AG09309 (cell line): ENCODE data around the gene HIPK1.

Experiments
- DNase-seq: peaks from one replicate; pipeline ENCODE4 v3.0.0-alpha.2; 2010; ENCODE audit warnings: low read depth
- H3K4me3 ChIP-seq: 2 replicates; pipeline ENCODE4 v1.5.1; 2011; ENCODE audit warnings: mild to moderate bottlenecking, low read depth, low read length, moderate library complexity; ENCODE audit not compliant: control insufficient read depth
- TF ChIP-seq, protein P1 (sequence below): IDR thresholded peaks from 2 replicates; pipeline ENCODE4 v1.5.1; 2011; ENCODE audit warnings: mild to moderate bottlenecking, low read depth, low read length, inconsistent platforms; ENCODE audit not compliant: insufficient read depth, control insufficient read depth; ENCODE audit errors: missing control alignments

HIPK1 gene

GRCh38 chr1:113928941-113929749 lies at the start of gene HIPK1:
TSS of gene HIPK1 (plus strand) at chr1:113929324.
- peak within 1 kb of the TSS; percentile 86 for H3K4me3 ChIP-seq
- no peak for DNase-seq
- TF ChIP-seq, protein P1, sequence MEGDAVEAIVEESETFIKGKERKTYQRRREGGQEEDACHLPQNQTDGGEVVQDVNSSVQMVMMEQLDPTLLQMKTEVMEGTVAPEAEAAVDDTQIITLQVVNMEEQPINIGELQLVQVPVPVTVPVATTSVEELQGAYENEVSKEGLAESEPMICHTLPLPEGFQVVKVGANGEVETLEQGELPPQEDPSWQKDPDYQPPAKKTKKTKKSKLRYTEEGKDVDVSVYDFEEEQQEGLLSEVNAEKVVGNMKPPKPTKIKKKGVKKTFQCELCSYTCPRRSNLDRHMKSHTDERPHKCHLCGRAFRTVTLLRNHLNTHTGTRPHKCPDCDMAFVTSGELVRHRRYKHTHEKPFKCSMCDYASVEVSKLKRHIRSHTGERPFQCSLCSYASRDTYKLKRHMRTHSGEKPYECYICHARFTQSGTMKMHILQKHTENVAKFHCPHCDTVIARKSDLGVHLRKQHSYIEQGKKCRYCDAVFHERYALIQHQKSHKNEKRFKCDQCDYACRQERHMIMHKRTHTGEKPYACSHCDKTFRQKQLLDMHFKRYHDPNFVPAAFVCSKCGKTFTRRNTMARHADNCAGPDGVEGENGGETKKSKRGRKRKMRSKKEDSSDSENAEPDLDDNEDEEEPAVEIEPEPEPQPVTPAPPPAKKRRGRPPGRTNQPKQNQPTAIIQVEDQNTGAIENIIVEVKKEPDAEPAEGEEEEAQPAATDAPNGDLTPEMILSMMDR: no peak

- H3K4me3 ChIP-seq: no peak overlapping the region
- DNase-seq: no peak
- TF ChIP-seq, protein P1: no peak
Measured at GRCh38 chr1:113879739-113880038, 49.4 kb upstream of the HIPK1 start.

- DNase-seq: no peak
- TF ChIP-seq, protein P1: no peak
- no peak overlapping the region for H3K4me3 ChIP-seq
Measured at GRCh38 chr1:113881661-113882060, 47.5 kb upstream of the HIPK1 start.

DNA sequence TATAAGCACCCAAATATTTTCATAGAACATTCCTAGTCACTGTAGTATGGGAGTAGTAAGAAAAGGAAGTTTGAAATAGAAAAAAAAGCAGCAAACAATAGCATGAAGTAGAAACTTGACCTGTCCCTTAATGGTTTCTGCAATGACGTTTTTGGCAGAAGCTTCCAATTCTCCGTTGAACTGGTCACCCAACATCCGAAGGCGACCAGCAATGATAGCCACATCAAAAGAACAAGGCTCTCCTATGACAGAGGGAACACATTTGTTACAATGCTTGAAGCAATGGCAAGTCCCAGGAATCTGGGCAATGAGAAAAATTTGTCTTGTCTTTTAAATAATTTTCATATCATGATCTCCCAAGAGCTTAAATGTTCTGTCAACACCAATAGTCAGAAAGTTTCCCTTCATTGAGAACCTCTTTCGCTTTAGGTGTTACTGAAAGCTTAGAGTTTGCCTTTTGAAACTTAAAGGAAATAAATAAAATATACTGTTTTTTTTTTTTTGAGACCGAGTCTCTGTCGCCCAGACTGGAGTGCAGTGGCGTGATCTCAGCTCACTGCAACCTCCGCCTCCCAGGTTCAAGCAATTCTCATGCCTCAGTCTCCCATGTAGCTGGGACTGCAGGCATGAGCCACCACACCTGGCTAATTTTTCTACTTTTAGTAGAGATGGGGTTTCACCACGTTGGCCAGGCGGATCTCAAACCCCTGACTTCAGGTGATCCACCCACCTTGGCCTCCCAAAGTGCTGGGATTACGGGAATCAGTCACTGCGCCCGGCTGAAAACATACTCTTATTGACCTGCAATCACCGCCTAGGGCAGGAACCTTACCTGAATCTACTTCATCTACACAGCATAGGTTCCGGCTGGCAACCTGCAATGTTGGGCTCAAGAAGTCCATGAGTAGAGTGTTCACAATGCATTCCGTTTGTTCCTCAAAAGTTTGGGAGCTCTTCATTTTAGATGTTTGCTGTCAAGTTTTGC lies 42.4 kb upstream of the HIPK1 start:
- no peak for DNase-seq
- TF ChIP-seq, protein P1: no peak
- no peak overlapping the region for H3K4me3 ChIP-seq

GRCh38 chr1:113887402-113888175 lies 41.5 kb upstream of the HIPK1 start, which contains the start of gene BCL2L15:
TSS of gene BCL2L15 (minus strand) at chr1:113887581. CDS start at chr1:113887375, 206 bp downstream.
- no peak for DNase-seq
- no peak within 1 kb of the TSS for H3K4me3 ChIP-seq
- TF ChIP-seq, protein P1: no peak

DNA sequence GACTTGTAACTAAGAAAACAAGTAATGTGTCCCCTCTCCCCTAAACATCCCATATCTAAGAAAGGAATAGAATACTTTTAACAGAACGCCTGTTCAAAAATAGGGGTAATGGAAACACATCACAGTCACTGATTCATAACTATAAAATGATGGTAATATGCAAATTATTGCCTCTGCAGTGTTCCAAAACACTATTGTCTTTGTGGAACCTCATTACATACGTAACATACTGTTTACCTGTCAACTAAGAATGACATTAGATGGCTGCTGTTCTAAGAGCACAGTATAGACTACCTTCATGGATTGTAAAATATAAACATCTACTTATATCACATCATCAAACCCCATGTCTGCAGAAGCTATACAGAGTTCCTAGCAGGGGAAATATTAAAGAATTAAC lies 38.3 kb upstream of the HIPK1 start:
- TF ChIP-seq, protein P1: no peak
- no peak for DNase-seq
- H3K4me3 ChIP-seq: no peak overlapping the region
